ENCODE measurements around the gene GRM7. TPM values are rescaled to one million over a fixed set of nuclear protein-coding genes. Genes with fewer than 3 reads are reported as not detected.

GRM7 gene
- total RNA-seq, 1 donor from 2014 or later: 1.5 TPM

- Mint-ChIP-seq H3K36me3 (ENCODE audit: low read depth) (no peaks in the 10 kb centered on the region), H3K4me3 (no peak overlapping the region), H3K4me1 (peaks cover 6% of the 10 kb centered on the region), H3K27me3 (ENCODE audit: low read depth) (no peaks in the 10 kb centered on the region), H3K9me3 (peaks cover 2% of the 10 kb centered on the region), H3K27ac (ENCODE audit: unreplicated experiment) (no peak overlapping the region)
- TF ChIP-seq CTCF (conservative IDR thresholded peaks at IDR 0.05): no peak
- no peak for DNase-seq (ENCODE audit: low read depth, low spot score)
Measured at GRCh38 chr3:7733933-7734332, 873.0 kb downstream of the GRM7 start.

GRCh38 chr3:7734456-7734855, 873.5 kb downstream of the GRM7 start:
- TF ChIP-seq CTCF (conservative IDR thresholded peaks at IDR 0.05): no peak
- Mint-ChIP-seq H3K9me3 (no peaks in the 10 kb centered on the region), H3K4me3 (no peak overlapping the region)

GRCh38 chr3:7737263-7737662, 876.3 kb downstream of the GRM7 start:
- no peak for TF ChIP-seq CTCF (conservative IDR thresholded peaks at IDR 0.05)
- no peaks in the 10 kb centered on the region for H3K36me3 Mint-ChIP-seq (ENCODE audit: low read depth)

More at GRCh38 chr3:7734456-7734855, 873.5 kb downstream of the GRM7 start:
- Mint-ChIP-seq H3K27ac (ENCODE audit: unreplicated experiment) (no peak overlapping the region), H3K27me3 (ENCODE audit: low read depth) (no peaks in the 10 kb centered on the region), H3K36me3 (ENCODE audit: low read depth) (no peaks in the 10 kb centered on the region), H3K4me1 (peaks cover 6% of the 10 kb centered on the region)
- DNase-seq (ENCODE audit: low read depth, low spot score): no peak

GRCh38 chr3:7739754-7740153, 878.8 kb downstream of the GRM7 start:
- no peak for TF ChIP-seq CTCF (conservative IDR thresholded peaks at IDR 0.05)
- no peaks in the 10 kb centered on the region for H3K4me1 Mint-ChIP-seq
- H3K9me3 Mint-ChIP-seq: peaks cover 2% of the 10 kb centered on the region
- no peaks in the 10 kb centered on the region for H3K36me3 Mint-ChIP-seq (ENCODE audit: low read depth)
- H3K4me3 Mint-ChIP-seq: no peak overlapping the region
- no peak overlapping the region for H3K27ac Mint-ChIP-seq (ENCODE audit: unreplicated experiment)
- H3K27me3 Mint-ChIP-seq (ENCODE audit: low read depth): no peaks in the 10 kb centered on the region
- no peak for DNase-seq (ENCODE audit: low read depth, low spot score)

More at GRCh38 chr3:7737263-7737662, 876.3 kb downstream of the GRM7 start:
- DNase-seq (ENCODE audit: low read depth, low spot score): no peak
- Mint-ChIP-seq H3K4me3 (no peak overlapping the region), H3K27me3 (ENCODE audit: low read depth) (no peaks in the 10 kb centered on the region), H3K27ac (ENCODE audit: unreplicated experiment) (no peak overlapping the region), H3K4me1 (peaks cover 6% of the 10 kb centered on the region), H3K9me3 (peaks cover 2% of the 10 kb centered on the region)

GRCh38 chr3:7740458-7740857, 879.5 kb downstream of the GRM7 start:
- no peak for DNase-seq (ENCODE audit: low read depth, low spot score)
- no peaks in the 10 kb centered on the region for H3K27me3 Mint-ChIP-seq (ENCODE audit: low read depth)
- no peaks in the 10 kb centered on the region for H3K36me3 Mint-ChIP-seq (ENCODE audit: low read depth)
- no peak overlapping the region for H3K27ac Mint-ChIP-seq (ENCODE audit: unreplicated experiment)
- no peaks in the 10 kb centered on the region for H3K4me1 Mint-ChIP-seq
- H3K4me3 Mint-ChIP-seq: no peak overlapping the region
- peaks cover 2% of the 10 kb centered on the region for H3K9me3 Mint-ChIP-seq
- no peak for TF ChIP-seq CTCF (conservative IDR thresholded peaks at IDR 0.05)

- Mint-ChIP-seq H3K27me3 (ENCODE audit: low read depth) (no peaks in the 10 kb centered on the region), H3K27ac (ENCODE audit: unreplicated experiment) (no peak overlapping the region), H3K4me3 (no peak overlapping the region), H3K36me3 (ENCODE audit: low read depth) (no peaks in the 10 kb centered on the region), H3K9me3 (no peaks in the 10 kb centered on the region), H3K4me1 (no peaks in the 10 kb centered on the region)
- DNase-seq (ENCODE audit: low read depth, low spot score): no peak
- TF ChIP-seq CTCF (conservative IDR thresholded peaks at IDR 0.05): no peak
Measured at GRCh38 chr3:7744850-7745249, 883.9 kb downstream of the GRM7 start.

Measured in neural crest cell (in vitro differentiated cells).